Heart left ventricle (tissue), 13 donors: ENCODE measurements around the gene SLC26A8.

Source experiments
- CTCF ChIP-seq, 12 donors: fragments of 200-600 bp; sonication (generic) in 4 of 12; IDR thresholded peaks; one replicate each; pipeline versions ENCODE4 v1.5.0 to v1.8.0; 2018 to 2022; ENCODE audit warnings: antibody characterized with exemption in 12 of 12, mild to moderate bottlenecking in 5 of 12
- POLR2A ChIP-seq, 2 donors: fragments of 450-650 bp; IDR thresholded peaks; one replicate each; pipeline ENCODE4 v1.6.1; 2017; ENCODE audit warnings: antibody characterized with exemption in 2 of 2, mild to moderate bottlenecking in 2 of 2, moderate library complexity in 2 of 2
- donor health status: ischemic (EF 13 %, LVEDD 7.1; RV severe dilation, severe dysfunction).
- donor health status: DM: no; HTN: yes; CAD: no.
- donor health status: DM: no; HTN: no; CAD: no.
- donor health status: ischemic (EF 25% LVEDD 6.9; RV normal size, moderate dysfunction).
- donor health status: ischemic (EF 25% LVEDD 5.7; RV mildly dilated, moderate dysfunction).
- donor health status: ischemic (EF 35%, LVEDD 5.7; RV mildly dilated, moderate dysfunction).
- donor health status: nonischemic (EF 11% LVEDD 7.7; RV severe dilation, severe dysfunction).
- donor health status: DM: yes; HTN: yes; CAD: no.
- donor health status: PGD.
- donor health status: ischemic (EF 29% LVEDD 5.4; RV normal size, mild dysfunction).
- donor health status: nonischemic (EF 23%, LVEDD 6.1; RV moderate dilation, normal function).

GRCh38 chr6:35897036-35897435 lies 127.4 kb downstream of the SLC26A8 start:
- TF ChIP-seq CTCF (IDR thresholded peaks at IDR 0.05) (no peak), POLR2A (IDR thresholded peaks at IDR 0.05) (no peak)
